TTC549 (cell line): ENCODE measurements around the gene DCLK2.

Experiments
- FAIRE-seq: peaks from 2 replicates; lab custom pipeline; 2012; peaks lifted over from hg19 to GRCh38; lab: Jason Lieb, UNC

DCLK2 gene

DNA sequence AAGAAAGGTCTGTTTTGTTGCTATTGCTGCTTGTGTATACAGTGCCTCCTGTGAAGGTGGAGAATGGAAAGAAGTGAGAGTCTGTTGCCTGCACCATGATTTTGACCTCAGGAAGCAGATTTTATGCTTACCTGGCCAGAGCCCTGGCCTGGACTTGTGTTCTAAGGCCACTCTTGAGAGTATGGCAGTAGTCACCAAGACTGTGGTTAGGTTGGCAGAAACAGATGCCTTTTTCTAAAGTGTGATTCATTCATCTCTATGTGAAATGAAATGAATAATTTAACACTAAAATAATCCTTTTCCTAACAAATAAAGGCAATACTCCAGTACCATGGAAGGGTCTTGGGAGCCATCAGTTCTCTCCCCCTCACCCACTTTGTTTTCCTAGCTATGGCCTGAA lies 161.8 kb downstream of the DCLK2 start:
- FAIRE-seq: no peak

DNA sequence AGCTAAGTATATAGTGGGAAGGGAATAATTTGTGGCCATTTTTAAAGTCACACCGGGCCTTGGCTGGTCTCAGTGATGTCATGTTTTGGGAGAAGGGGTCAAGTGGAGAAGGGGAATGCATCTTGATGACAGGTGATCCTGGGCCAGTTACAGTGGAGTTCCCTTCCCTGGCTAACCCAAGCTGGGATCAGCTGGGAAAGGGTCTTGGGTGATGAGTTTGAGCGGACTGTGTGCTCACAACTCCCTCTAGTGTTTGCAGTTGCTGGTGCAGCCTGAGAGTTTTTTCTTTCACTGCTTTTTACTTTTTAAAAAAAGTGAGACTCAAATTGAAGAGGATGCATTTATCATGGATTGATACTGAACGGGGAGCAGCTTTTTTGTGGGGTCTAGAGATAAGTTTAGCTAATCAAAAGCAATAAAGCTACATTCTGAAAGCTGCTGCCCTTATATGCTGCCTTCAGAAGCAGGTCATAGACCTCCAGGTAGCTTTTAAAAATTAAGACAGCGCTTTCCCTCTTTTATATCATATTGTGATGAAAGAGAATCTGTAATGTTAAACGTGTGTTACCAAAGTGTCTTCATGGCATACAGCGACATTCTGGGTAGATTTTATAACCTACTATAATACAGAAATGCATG lies 164.7 kb downstream of the DCLK2 start:
- FAIRE-seq: peak; percentile 19

DNA sequence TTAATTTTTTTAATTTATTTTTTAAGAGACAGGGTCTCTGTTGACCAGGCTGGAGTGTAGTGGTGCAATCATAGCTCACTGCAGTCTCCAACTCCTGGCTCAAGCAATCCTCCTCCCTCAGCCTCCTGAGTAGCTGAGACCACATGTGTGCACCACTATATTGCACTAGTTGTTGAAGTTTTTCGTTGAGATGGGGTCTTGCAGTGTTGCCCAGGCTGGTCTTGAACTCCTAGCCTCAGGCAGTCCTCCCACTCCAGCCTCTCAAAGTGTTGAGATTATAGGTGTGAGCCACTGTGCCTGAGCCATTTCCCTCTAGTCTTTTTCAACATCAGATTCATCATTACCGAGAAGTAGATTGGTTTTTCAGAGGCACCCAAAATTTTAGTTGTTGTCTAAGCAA lies 165.7 kb downstream of the DCLK2 start:
- FAIRE-seq: no peak

DNA sequence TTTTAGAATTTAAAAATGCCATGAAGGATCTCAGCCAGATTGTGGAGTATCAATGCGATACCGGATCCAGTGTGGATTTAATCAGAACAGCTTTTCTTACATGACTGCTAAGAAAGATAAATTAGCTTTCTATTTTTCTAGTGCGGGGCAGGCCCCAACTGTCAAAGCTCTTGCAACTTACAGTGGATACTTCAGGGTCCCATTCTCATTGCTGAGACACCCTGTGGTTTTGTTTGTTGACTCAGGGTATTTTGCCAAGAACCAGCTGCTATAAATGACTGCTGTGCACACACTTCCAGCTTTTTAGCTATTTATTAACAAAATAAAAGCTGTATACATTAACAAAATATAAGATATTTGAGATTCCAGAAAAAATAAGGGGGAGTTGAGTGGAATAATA lies 166.4 kb downstream of the DCLK2 start:
- no peak for FAIRE-seq

DNA sequence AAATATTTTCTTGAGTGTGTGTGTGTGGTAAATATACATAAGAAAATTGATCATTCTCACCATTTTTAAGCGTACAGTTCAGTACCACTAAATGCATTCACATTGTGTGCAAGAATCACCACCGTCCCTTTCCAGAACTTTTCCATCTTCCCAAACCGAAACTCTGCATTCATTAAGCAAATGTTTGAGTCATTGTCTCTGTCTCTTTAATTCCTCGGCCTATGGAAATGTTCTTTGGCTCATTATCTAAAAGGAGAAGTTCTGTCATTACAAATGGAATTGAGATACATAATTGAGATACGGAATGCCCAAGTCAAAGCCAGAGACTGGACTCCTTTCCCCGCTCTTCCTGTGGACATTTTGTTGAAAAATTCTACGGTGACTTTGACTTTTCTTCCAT lies 168.9 kb downstream of the DCLK2 start:
- no peak for FAIRE-seq

DNA sequence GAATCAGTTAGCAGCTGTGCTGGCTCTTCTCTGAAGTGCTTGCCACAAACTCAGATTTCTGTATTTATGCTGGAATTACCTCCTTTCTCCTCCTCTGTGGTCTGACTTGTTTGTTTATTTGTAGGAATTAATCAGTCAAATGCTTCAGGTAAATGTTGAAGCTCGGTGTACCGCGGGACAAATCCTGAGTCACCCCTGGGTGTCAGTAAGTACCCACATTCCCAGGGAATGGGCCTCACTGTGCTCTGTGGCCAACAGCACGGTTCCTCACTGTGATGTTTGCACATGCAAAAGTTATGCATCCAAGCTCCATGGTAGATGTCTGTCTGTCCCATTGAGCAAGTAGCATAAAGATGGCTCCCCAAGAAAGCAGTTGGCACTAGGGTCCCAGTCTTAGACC lies 169.9 kb downstream of the DCLK2 start:
- FAIRE-seq: no peak

DNA sequence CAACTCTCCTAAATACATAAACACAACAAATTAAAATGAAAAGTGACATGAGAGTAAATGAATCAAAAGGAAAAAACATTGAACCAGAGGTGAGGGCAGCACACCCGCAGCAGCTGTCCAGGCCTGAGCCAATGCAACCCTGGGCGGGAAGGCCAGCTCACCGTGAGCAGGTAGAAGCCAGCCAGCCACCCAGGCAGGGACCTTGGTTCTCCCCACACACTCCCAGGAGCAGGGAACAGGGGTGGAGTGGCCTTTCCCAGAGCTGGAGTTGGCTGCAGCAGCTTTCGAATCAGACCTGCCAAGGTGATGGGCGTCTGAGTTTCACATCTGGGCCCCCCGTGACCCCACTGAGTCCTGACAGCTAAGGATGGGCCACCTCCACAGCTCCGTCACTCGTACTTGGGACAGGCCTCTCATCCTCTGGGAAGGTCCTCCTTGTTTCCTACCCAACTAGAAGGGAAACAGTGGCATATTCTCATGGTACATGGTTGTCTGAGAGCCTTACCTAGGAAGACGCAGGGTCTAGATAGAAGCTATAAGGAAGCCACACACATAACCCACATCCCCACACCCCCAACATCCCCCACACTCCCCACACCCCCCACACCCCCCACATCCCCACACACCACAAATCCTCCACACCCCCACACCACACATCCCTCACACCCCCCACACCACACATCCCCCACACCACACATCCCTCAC lies 172.2 kb downstream of the DCLK2 start:
- no peak for FAIRE-seq

DNA sequence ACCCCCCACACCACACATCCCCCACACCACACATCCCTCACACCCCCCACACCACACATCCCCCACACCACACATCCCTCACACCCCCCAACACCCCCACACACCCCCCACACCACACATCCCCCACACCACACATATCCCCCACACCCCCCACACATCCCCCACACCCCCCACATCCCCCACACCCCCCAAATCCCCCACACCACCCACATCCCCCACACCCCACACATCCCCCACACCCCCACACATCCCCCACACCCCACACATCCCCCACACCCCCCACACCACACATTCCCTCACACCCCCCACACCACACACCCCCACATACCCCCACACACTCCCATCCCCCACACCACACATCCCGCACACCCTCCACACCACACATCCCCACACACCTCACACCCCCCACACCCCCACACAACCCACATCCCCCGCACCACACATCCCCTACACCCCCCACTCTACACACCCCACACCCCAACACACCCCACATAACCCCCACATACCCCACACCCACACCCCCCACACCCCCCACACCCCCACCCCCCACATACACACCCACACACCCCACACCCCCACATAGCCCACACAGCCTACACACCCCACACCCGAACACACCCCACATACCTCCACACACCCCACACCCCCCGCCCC lies 172.9 kb downstream of the DCLK2 start:
- FAIRE-seq: no peak

DNA sequence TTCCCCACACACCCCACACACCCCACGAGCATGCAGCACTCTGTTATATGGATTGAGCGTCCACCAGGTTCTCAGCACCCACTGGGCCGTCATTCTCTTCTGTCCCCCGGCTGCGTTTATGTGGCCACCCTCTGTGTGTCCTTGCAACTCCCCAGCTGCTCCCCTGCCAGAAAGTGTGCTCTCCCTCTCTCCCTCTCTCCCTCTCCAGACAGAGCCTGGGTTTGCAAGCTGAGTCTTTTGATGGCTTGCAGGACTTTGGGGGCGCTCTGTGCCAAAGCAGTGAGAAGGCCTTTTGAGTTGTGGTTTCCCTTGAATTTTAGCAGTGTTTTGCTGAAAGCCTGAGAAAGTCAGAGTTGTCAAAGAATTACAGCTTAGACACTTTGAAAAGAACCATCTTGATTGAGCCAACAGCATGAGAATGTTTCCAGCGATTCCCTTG lies 173.5 kb downstream of the DCLK2 start:
- no peak for FAIRE-seq

DNA sequence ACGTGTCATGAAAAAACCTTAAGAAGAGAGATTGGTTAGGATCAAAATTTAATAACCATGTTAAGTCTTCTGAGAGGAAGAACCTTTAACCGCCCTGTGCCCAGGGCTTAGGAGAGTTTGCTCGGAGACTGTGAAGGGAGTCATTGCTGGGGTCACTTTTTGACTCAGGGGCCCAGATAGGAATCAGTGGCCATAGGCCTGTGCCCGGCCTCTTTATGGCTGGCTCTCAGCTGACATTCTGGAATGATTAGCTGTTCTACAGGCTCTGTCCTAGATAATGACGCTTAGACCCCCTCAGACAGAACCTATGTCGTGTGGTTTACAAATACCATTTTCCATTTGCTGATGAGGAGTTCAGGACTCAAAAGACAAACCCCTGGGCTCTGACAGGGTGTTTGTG lies 174.1 kb downstream of the DCLK2 start:
- FAIRE-seq: no peak

DNA sequence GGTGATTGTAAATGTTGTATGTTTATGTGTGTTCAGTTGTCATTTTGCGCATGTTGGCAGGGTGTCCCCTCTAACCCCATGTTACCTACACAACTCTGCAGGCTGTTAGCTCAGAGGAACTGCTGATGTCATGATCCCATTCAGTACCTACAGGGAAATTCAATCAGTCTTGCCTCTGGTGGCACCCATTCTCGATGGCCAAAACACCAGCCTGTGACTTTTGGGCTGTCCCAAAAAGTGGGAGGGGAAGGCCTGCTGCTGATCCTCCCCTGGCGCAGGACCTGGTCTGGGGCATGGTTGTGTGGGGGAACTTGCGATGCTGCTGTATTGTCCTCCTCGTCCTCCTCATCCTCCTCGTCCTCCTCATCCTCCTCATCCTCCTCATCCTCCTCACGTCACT lies 174.5 kb downstream of the DCLK2 start:
- no peak for FAIRE-seq

DNA sequence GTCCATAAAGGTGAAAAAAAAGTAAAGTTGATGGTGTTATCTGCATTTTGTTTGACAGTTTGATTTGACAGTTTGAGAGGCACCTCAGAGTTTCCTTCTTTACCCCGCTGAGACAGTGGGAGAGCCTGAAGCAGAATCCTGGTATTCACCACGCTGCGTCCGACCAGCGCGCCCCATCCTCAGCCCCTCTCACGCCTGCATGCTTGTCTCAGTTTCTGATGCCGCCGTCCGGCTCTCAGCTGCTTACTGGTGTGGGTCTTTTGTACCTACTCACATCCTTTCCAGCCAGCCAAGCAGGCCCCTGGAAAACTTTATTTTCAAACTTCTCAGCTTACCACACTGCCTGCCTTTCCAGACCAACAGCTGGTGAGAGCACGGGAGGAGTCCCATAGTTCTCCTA lies 175.2 kb downstream of the DCLK2 start:
- no peak for FAIRE-seq

DNA sequence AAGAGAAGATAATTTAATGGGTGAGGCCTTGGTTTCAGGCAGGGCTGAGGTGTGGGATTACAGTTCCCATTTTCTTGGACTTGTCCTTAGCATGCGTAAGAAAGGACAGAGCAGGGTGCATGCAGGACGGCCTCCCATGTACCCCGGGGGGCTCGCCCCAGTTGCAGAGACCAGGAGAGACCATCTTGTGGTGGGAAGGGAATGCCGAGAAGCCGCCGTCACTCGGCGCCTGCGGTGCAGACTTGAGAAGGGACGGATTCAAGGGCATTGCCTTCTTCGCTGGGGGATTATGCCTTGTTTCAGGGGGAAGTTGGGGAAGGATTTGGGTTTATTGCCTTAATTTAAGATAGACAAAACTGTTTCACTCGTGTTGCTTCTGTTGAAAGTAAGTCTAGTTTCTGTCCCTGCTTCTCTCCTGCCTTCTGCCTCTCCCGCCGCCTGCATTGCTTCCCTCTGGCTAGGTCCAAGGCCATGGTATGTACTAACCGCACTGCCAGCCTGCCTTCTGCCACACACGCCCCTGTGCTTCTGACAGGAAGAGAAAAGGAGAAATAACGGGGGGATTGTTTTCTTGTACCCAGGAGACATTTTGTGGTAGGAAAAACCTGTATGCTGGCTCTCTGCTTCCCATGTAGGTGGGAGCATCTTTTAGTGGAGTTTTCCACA lies 175.9 kb downstream of the DCLK2 start:
- FAIRE-seq: no peak

DNA sequence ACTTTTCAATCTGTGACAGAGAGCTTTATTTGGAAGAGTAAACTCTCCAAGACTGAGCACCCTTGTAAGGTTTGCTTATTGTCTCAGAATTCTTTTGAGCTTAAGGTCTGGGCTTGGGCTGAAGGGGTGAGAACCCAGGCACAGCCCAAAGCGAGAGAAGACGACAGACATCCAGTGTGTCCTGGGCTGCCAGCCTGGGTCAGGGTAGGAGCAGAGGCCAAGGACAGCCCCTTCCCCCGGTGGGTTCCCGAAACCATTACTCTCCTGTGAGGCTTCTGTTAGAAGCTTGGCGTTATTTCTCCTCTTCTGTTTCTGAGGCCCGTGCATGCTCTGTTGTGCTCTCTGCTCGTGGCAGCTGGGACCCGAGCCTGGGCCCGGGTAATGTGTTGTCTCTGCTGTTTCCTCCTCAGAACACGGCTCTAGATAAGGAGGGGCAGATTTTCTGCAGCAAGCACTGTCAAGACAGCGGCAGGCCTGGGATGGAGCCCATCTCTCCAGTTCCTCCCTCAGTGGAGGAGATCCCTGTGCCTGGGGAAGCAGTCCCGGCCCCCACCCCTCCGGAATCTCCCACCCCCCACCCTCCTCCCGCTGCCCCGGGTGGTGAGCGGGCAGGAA lies 177.5 kb downstream of the DCLK2 start:
- no peak for FAIRE-seq

DNA sequence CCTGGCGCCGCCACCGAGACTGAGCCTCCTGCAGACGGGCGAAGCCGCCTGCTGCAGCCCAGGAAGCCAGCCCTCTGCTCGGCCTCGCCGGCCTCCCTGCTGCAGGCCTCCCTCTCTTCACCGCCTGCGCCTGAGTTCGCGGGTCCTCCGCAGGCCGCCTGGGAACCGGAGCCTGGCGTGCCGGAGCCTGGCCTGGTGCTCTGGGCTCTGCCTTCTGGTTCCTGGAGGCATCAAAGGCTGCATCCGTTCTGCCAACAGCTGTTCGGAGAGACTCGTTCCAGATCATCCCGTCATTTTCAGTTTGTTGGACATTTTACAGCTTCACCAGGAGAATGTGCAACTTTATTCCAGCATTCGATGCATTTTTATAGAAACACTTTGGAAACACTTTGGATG lies 178.0 kb downstream of the DCLK2 start:
- no peak for FAIRE-seq

DNA sequence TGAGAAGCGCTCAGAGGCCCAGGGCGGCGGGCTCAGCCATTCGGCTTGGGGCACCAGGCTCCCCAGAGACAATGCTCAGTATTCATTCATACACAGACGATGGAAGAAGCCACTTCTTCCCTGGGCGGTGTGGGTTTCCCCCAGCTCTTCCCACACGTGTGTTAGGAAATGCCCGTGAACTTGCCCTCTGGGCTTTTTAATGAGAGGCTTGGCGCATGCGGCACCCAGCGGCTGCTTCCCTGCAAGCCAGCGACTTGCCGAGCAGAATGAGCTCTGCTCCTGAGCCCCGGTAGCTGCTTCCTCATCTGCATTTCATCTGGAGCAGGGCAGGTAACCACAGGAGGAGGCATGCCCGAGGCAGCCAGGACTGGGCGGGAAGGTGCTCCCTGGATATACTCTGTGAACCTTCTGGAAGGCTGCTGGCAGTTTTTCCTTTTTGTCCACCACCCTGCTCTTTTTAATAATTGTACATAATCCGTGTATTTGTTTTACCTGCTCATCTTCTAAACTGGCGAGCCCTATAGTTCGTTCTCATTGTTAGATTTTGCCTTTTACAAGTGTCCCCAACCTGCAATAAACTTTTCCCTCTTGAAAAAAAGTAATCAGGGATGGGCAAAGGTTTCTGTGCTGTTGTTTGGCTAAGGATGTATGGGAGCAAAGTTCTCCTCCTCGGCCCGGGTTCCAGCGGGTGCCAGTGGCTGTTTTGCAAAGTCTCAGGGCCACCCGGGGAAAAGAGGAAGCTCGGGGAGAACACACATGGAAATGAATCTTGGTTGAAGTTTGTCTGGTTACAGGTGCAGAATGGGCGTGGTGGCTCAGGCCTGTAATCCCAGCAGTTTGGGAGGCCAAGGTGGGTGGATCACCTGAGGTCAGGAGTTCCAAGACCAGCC lies 178.8 kb downstream of the DCLK2 start:
- no peak for FAIRE-seq

DNA sequence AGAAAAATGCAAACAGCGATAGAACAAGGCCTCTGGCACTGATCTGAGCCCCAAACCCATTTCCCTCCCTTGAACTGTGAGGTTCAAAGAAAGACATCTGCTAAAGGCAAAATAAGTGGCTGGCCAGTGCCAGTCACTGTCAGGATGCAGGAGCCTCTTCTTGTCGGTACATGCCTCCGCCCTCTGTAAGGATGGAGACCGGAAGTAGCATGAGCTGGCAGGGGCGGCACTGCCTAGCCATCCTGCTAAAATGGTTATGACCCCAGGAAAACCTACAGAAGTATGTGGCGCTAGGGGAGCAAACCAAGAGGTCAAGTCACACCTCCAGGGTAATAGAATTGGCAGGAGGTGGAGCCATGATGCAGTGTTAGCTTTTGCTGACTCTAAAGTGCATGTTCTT lies 180.3 kb downstream of the DCLK2 start:
- no peak for FAIRE-seq

DNA sequence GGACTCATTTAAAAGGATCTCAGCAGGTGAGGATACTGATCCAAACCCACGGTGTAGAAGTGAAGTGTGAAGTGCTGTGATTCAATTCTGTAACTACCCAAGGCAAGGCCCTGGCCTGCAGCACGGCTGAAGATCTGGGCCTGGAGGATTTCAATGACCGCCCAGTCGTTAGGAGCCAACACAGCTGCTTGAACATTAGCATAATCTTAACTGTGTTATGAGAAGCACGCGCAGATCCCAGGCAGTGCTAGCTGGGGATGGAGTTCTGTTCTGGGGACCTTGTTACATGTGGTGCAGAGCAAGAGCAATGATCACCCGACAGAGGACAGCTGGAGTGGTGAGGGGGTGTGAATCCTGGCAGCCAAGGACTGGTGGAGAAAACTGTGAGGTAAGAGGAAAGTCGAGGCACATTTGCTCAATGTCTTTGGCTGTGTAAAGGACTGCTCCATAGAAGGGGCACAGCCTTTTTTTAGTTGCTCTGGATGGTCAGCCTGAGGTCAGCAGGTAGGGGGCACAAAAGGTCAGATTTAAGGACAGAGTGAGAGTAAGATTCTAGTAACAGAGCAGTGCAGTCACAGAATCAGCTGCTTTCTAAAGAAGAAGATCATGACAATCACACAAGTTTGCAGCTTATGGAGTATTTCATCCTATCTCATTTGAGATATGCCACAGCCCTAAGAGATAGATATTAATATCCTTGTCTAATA lies 181.8 kb downstream of the DCLK2 start:
- no peak for FAIRE-seq

DNA sequence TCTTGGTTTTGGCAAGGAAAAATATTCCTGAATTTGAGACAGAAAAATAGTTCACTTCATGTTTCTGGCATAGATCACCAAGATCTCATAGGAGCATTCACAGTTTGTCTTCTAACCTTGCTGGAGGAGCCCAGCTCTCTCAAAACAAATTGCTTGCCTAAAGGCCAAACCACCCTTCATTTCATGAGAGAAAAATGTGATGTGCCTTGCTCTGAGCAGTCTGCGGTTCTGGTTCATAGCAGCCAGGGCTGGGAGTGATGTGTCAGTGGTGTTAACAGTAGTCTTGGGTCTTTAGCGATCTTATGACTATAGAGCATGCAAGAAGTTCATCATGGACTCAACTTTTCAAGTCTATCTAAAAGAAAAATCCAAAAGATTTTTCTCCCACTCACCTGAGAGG lies 183.3 kb downstream of the DCLK2 start:
- no peak for FAIRE-seq

DNA sequence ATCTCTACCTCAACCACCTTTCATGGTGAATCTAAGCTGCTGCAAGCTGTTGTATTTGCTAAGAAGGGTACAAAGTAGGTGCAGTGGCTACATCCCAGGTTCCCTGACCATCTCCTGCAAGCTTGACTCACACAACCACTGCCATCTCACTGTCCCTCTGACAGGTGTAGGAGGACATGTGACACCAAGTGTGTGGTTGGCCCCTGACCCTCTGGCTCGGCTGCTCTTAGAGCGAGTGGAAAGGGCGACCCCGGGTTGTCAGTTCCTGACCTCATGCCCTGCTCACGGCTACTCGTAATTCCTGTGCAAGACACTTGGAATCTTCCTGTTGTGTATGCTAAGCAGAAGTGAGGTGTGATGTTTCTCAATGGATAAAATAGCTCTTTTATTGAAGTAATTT lies 184.4 kb downstream of the DCLK2 start:
- no peak for FAIRE-seq

DNA sequence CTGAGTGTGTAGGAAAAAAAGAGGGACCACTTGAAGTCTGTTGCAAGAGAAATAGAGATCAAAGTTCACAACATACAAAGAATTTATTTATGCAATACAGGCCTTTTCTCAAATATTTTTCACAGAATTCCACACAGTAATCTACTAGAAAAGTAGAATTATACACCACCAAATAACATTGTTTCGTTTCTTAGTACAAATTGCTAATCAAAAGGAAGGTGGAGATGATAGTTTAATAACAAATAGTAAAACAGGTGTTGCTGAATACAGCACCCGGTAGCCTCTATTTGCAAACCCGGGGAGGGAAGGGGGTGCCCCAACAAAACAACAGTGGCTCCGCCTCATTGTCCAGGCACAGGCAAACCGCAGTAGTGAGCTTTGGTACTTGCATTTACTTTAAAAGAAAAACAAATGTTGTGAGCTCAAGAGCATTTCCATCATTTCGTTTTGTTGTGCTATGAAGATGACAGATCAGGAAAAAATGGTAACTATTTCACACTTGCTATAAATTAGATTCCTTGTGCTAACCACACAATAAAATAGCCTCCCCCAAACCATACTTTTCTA lies 186.4 kb downstream of the DCLK2 start:
- FAIRE-seq: no peak
